ENCODE results near the gene FIBCD1.

Gene FIBCD1

GRCh38 chr9:130938652-130939404 is at the start of gene FIBCD1:
Gene FIBCD1, minus strand, starts transcription at chr9:130939247. Its CDS starts 640 bp downstream, at chr9:130938607.
- no peak for DNase-seq (ENCODE audit: low read depth, low spot score)

- DNase-seq (ENCODE audit: low read depth, low spot score), result no peak
Observed at GRCh38 chr9:130988400-130988747, 49.3 kb upstream of the FIBCD1 start.

- no peak for DNase-seq (ENCODE audit: low read depth, low spot score)
Observed at GRCh38 chr9:130987738-130988399, 48.8 kb upstream of the FIBCD1 start.

GRCh38 chr9:130987054-130987453 is 48.0 kb upstream of the FIBCD1 start:
- no peak for DNase-seq (ENCODE audit: low read depth, low spot score)

GRCh38 chr9:130986356-130986965 is 47.4 kb upstream of the FIBCD1 start:
- no peak for DNase-seq (ENCODE audit: low read depth, low spot score)

GRCh38 chr9:130985606-130986162 is 46.6 kb upstream of the FIBCD1 start:
- DNase-seq (ENCODE audit: low read depth, low spot score), result no peak

GRCh38 chr9:130985029-130985428 is 46.0 kb upstream of the FIBCD1 start:
- no peak for DNase-seq (ENCODE audit: low read depth, low spot score)

- DNase-seq (ENCODE audit: low read depth, low spot score), result no peak
Observed at GRCh38 chr9:130984521-130984920, 45.5 kb upstream of the FIBCD1 start.

- DNase-seq (ENCODE audit: low read depth, low spot score), result no peak
Observed at GRCh38 chr9:130983970-130984369, 44.9 kb upstream of the FIBCD1 start.

GRCh38 chr9:130983359-130983670 is 44.3 kb upstream of the FIBCD1 start:
- DNase-seq (ENCODE audit: low read depth, low spot score), result no peak

GRCh38 chr9:130982636-130983358 is 43.8 kb upstream of the FIBCD1 start:
- no peak for DNase-seq (ENCODE audit: low read depth, low spot score)

GRCh38 chr9:130981756-130982137 is 42.7 kb upstream of the FIBCD1 start:
- DNase-seq (ENCODE audit: low read depth, low spot score), result no peak

- no peak for DNase-seq (ENCODE audit: low read depth, low spot score)
Observed at GRCh38 chr9:130981002-130981755, 42.1 kb upstream of the FIBCD1 start.

GRCh38 chr9:130980526-130980925 is 41.5 kb upstream of the FIBCD1 start:
- DNase-seq (ENCODE audit: low read depth, low spot score), result no peak

GRCh38 chr9:130979591-130980385 is 40.7 kb upstream of the FIBCD1 start:
- DNase-seq (ENCODE audit: low read depth, low spot score), result no peak

- DNase-seq (ENCODE audit: low read depth, low spot score), result no peak
Observed at GRCh38 chr9:130977811-130978221, 38.8 kb upstream of the FIBCD1 start.

GRCh38 chr9:130975932-130976841 is 37.1 kb upstream of the FIBCD1 start:
- no peak for DNase-seq (ENCODE audit: low read depth, low spot score)

GRCh38 chr9:130975156-130975555 is 36.1 kb upstream of the FIBCD1 start:
- DNase-seq (ENCODE audit: low read depth, low spot score), result no peak

- DNase-seq (ENCODE audit: low read depth, low spot score), result no peak
Observed at GRCh38 chr9:130974697-130975096, 35.6 kb upstream of the FIBCD1 start.
